Measurements from ENCODE around the gene MSH4.

MSH4 gene

GRCh38 chr1:75861831-75862230 lies 65.1 kb downstream of the MSH4 start:
- TF ChIP-seq CTCF (conservative IDR thresholded peaks at IDR 0.05; ENCODE audit: low read depth, low read length), result no peak
- Histone ChIP-seq H3K9ac (no peak overlapping the region), H4K20me1 (ENCODE audit: insufficient read depth) (no peaks in the 10 kb centered on the region), H3K79me2 (ENCODE audit: insufficient read depth, low read depth) (no peaks in the 10 kb centered on the region), H3K27ac (no peak overlapping the region), H3K36me3 (ENCODE audit: insufficient read depth) (no peaks in the 10 kb centered on the region), H3K4me1 (ENCODE audit: low read depth, poor library complexity, severe bottlenecking) (no peaks in the 10 kb centered on the region), H3K4me3 (IDR thresholded peaks at IDR 0.05; ENCODE audit: insufficient read depth, low read depth, low read length) (no peak overlapping the region), H3K4me2 (no peak overlapping the region), H2AFZ (ENCODE audit: low read depth) (no peak overlapping the region), H3K27me3 (ENCODE audit: insufficient read depth, low read depth) (no peaks in the 10 kb centered on the region)

GRCh38 chr1:75870951-75871350 lies 74.3 kb downstream of the MSH4 start:
- Histone ChIP-seq H4K20me1 (ENCODE audit: insufficient read depth) (no peaks in the 10 kb centered on the region), H3K4me3 (IDR thresholded peaks at IDR 0.05; ENCODE audit: insufficient read depth, low read depth, low read length) (no peak overlapping the region), H3K27ac (no peak overlapping the region)

GRCh38 chr1:75879985-75880384 lies 83.3 kb downstream of the MSH4 start:
- no peak overlapping the region for H2AFZ ChIP-seq (ENCODE audit: low read depth)
- H3K9ac ChIP-seq, result no peak overlapping the region
- H3K36me3 ChIP-seq (ENCODE audit: insufficient read depth), result no peaks in the 10 kb centered on the region
- H3K4me2 ChIP-seq, result no peak overlapping the region
- no peaks in the 10 kb centered on the region for H4K20me1 ChIP-seq (ENCODE audit: insufficient read depth)
- H3K27ac ChIP-seq, result no peak overlapping the region
- H3K27me3 ChIP-seq (ENCODE audit: insufficient read depth, low read depth), result no peaks in the 10 kb centered on the region
- no peaks in the 10 kb centered on the region for H3K79me2 ChIP-seq (ENCODE audit: insufficient read depth, low read depth)
- no peaks in the 10 kb centered on the region for H3K4me1 ChIP-seq (ENCODE audit: low read depth, poor library complexity, severe bottlenecking)
- no peak overlapping the region for H3K4me3 ChIP-seq (IDR thresholded peaks at IDR 0.05; ENCODE audit: insufficient read depth, low read depth, low read length)
- TF ChIP-seq CTCF (conservative IDR thresholded peaks at IDR 0.05; ENCODE audit: low read depth, low read length), result no peak

More at GRCh38 chr1:75870951-75871350, 74.3 kb downstream of the MSH4 start:
- no peak for TF ChIP-seq CTCF (conservative IDR thresholded peaks at IDR 0.05; ENCODE audit: low read depth, low read length)
- Histone ChIP-seq H3K27me3 (ENCODE audit: insufficient read depth, low read depth) (no peaks in the 10 kb centered on the region), H3K9ac (no peak overlapping the region), H3K4me1 (ENCODE audit: low read depth, poor library complexity, severe bottlenecking) (no peaks in the 10 kb centered on the region), H3K4me2 (no peak overlapping the region), H2AFZ (ENCODE audit: low read depth) (no peak overlapping the region), H3K36me3 (ENCODE audit: insufficient read depth) (no peaks in the 10 kb centered on the region), H3K79me2 (ENCODE audit: insufficient read depth, low read depth) (no peaks in the 10 kb centered on the region)

GRCh38 chr1:75884437-75884836 lies 87.8 kb downstream of the MSH4 start:
- H3K9ac ChIP-seq, result no peak overlapping the region
- no peak overlapping the region for H3K27ac ChIP-seq
- no peaks in the 10 kb centered on the region for H3K79me2 ChIP-seq (ENCODE audit: insufficient read depth, low read depth)
- H3K4me2 ChIP-seq, result no peak overlapping the region
- H3K27me3 ChIP-seq (ENCODE audit: insufficient read depth, low read depth), result no peaks in the 10 kb centered on the region
- no peak for TF ChIP-seq CTCF (conservative IDR thresholded peaks at IDR 0.05; ENCODE audit: low read depth, low read length)
- H3K36me3 ChIP-seq (ENCODE audit: insufficient read depth), result no peaks in the 10 kb centered on the region
- H3K4me3 ChIP-seq (IDR thresholded peaks at IDR 0.05; ENCODE audit: insufficient read depth, low read depth, low read length), result no peak overlapping the region
- H3K4me1 ChIP-seq (ENCODE audit: low read depth, poor library complexity, severe bottlenecking), result no peaks in the 10 kb centered on the region
- H4K20me1 ChIP-seq (ENCODE audit: insufficient read depth), result no peaks in the 10 kb centered on the region
- H2AFZ ChIP-seq (ENCODE audit: low read depth), result no peak overlapping the region
